Hindlimb muscle (tissue), 1 donor: Measurements from ENCODE around the gene RRP36. TPM values are rescaled to one million over a fixed set of nuclear protein-coding genes. Genes with fewer than 3 reads are reported as not detected.

Experiments
- DNase-seq: peaks from one replicate; pipeline ENCODE4 v3.0.0-alpha.2; 2013
- polyA plus RNA-seq: library from polyadenylated mRNA; unstranded; fragments of 120-200 nt; gene quantifications from one replicate; pipeline ENCODE4 v1.2.1, GENCODE V29; 2013; ENCODE audit not compliant: insufficient read length

The RRP36 gene
- polyA plus RNA-seq, 1 donor, result 43.6 TPM

DNA sequence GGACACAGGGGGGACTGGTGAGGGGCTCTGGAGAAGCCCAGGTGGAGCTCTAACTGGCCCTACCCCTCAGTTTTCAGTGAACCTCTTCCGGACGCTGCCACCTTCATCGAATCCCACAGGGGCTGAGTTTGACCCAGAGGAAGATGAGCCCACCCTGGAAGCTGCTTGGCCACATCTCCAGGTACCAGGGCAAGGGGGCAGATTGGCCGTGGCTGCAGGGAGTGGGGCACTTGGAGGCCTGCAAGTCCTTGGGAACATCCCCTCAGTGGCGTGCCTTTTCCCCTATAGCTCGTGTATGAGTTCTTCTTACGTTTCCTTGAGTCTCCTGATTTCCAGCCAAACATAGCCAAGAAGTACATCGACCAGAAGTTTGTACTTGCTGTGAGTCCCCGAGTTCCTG is 14.3 kb upstream of the RRP36 start:
- no peak for DNase-seq

DNA sequence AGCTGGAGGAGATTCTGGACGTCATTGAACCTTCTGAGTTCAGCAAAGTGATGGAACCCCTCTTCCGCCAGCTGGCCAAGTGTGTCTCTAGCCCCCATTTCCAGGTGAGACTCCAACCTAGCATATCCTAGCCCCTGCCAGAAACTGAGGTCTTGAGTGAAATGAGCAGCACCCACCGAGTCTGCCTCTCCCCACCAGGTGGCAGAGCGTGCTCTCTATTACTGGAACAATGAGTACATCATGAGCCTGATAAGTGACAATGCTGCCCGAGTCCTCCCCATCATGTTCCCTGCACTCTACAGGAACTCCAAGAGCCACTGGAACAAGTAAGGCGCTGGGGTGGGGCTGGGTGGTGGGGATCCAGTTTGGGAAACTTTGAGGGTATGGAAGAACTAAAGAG is 12.3 kb upstream of the RRP36 start:
- no peak for DNase-seq

DNA sequence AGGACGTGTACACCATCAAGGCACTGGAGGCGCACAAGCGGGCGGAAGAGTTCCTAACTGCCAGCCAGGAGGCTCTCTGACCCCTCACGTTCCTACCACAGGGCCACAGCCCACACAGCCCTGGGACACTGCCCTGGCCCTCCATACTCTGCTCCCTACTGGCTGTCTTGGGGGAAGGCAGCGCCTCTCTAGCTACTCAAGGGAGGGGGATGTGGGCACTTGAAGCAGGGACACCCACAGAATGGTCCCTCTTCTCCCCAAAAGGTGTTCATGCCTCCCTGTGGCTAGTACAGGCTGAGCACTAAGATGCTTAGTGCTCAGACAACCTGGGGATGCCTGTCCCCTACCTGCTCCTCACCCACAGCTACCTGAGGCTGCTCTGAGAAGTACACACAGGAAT is 10.2 kb upstream of the RRP36 start:
- no peak for DNase-seq

DNA sequence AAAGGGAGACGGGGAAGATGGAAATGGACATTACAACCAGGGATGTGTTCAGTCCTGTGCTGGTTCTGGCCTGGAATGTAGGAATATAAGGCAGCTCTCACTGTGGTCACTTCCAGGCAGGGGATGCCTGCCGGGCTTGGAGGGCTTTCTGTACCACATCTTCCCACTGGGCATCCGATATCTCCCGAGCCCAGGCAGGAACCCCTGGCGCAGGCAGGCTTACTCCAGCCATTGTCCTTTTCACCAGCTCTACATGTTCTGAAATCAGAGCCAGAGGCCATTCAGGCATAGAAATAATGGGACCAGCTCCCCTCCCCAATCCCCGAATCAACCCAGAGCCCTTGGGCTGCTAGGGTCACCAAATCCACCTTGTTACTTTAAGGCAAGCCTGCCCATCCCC is 9.1 kb upstream of the RRP36 start:
- DNase-seq, result no peak

DNA sequence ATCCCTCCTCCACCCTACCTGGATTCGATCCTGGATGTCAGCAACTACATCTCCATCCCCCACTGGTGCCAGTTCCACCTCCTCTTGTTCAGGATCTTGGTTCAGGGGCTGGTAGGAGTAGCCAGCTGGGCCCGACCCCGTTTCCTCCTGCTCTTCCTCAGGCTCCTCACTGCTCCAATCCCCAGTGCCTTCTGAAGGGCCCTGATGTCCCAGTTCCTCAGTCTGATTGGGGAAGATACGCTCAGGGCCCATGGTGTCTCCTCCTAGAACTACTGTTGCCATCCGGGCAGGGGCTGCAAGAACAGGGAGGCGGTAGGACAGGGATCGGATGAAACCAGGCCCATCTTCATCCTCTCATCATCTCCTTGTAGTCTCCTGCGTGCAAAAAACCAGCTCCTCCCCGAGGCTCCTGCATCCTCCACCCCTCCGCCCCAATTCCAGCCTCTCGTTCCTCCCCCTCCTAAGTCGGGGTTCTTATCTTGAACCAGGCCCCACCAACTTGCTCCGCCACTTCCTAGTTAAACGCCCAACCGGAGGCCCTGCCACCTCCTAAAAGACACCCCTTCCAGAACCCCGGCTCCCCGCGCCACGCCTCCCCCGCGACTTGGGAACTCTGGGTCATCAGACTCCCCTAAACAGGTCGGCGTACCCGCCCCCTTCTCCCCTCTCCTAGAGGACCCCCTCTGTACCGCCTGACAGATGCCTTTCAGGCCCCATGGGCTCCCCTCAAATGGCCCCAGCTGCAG is 8.2 kb upstream of the RRP36 start:
- DNase-seq, result no peak

DNA sequence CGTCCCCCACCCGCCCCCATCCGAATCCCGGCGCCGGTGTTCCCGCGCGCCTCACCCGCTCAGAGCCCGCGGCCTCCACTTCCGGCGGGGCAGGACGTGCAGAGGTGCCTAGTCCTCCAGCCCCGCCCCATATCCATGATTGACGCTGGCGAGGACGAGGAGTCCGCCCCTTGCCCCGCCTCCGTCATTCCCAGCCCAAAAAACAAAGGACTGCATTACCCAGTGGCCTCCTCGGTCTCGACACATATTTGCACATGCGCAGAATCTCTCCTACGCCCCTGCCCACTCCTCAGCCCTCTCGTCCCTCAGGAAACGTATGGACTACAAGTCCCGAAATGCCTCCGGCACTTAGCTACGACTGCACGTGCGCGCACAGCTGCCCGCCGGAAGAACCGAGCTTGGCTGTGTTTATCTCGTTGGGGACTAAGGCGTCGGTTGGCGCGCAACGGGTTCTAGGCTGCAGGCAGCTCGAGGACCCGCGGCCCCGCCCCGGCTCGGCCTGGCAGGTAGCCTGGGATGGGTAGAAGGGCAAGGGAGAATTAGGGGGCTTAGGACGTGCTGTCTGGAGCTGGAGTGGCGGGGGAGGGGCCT is 7.5 kb upstream of the RRP36 start, which contains the start of the genes KLHDC3 and MEA1:
Gene KLHDC3, plus strand, starts transcription at position 407 of the 591 bp plus-strand sequence. CDS start 2,944 bp downstream, outside the sequence.
Gene MEA1, minus strand, starts transcription at position 104 of the 591 bp plus-strand sequence. CDS start 133 bp downstream, outside the sequence.
- peak; percentile 99 for DNase-seq

DNA sequence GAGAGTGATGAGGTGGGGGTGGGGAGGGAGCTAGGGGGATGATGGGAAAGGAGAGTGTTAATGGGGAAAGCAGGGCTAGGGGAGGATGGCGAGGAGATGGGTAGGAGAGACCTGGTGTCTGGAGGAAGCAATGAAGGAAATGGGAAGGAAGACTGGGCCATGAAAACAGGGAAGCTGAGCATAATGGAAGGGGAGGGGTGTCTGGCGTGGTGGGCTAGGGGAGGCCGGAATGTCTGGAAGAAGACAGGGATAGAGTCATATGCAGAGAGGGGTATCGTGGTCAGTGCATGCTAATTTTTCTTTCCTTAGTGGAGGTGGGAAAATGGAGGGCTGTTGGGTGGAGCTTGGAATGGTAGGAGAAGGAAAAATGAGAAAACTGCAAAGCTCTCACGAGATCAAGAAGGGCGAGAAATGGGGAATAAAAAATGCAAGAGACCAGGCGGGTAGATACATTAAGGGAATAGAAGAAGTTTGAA is 7.0 kb upstream of the RRP36 start:
- DNase-seq, result peak; percentile 42

DNA sequence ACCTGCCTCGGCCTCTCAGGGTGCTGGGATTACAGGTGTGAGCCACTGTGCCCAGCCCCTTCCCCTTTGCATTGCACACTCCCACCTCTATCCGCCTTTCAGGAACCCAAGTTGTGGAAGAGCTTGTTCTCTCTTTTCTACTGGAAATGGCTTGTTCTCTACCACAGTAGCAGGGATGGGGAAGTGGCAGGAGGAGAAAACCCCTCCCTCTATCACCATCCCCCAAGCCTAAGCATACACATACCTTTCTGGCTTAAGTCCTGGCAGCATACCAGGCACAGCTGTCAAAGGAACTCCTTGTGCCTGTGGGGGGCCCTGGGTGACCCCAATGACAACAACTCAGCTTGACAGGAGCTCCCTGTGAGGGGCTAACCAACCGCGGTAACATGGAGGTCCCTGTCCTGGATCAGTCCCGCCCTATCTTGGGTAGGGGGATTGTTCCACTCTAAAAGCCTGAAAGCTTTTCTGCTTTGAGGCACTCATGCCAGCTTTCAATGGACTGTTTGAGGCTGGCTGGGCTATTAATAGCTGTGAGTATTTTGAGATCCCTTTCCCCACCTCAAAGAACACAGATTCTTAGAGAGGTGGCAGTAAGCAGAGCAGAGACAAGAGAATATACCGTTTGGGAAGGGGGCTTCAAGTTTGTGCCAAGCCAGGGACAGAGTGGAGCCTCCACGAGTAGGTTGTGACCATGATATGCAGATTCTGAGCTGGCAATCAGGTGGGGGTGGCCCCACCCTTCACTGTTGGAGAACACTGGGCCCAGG is 5.1 kb upstream of the RRP36 start:
- no peak for DNase-seq

DNA sequence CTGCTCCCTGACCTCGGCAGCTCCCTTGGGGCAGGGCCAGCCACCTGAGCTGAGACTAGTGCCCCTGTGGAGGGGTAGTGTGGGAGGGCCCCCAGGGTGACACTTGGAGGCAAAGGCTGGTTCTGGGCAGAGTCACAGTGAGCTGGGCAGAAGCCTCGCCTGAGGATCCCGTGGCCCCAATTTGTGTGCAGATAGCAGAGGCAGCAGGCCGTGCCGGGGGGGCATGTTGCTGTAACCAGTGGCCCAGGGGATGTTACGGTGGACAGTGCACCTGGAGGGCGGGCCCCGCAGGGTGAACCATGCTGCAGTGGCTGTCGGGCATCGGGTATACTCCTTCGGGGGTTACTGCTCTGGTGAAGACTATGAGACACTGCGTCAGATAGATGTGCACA is 4.5 kb upstream of the RRP36 start:
- DNase-seq, result no peak

DNA sequence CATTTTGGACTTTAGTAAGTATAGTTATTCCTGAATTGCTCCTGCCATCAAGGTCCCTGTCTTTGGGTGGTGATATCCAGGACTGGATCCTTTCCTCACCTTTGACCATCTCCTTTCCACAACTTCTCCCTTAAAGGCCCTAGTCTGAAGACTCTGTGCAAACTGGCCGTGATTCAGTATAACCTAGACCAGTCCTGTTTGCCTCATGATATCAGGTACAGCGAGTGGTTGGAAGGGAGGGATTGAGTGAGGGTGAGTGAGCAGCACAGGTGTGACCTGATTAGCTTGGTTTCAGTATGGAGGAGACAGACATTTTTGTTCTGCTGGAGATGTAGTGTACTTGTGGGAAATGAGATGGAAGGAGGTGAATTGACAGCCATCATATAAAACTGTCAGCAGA is 2.3 kb upstream of the RRP36 start:
- DNase-seq, result no peak

DNA sequence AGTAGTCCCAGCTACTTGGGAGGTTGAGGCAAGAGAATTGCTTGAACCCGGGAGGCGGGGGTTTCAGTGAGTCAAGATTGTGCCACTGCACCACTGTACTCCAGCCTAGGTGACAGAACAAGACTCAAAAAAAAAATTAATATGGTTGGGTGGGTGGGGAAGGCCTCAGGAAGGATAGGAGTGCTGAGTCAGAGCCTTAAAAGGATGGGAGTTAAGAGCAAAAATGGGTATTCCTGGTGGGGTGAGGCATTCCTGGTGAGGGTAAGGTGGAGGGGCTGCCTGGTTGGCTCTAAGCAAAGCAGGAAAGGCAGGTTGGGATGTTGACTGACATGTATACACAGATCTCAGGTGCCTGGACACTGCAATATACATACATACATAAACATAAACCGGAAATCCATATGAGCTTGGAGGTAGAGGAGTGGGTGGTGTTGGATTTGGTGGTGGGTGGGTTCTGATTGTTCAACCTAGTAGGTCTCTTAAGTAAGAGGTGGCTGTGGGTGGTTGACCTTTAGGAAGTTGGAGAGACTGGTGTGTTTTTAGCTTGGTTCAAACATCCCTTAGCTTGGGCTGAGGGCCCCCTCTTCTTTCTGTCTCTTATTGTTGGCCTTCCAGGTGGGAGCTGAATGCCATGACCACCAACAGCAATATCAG is 1.2 kb upstream of the RRP36 start:
- DNase-seq, result no peak

DNA sequence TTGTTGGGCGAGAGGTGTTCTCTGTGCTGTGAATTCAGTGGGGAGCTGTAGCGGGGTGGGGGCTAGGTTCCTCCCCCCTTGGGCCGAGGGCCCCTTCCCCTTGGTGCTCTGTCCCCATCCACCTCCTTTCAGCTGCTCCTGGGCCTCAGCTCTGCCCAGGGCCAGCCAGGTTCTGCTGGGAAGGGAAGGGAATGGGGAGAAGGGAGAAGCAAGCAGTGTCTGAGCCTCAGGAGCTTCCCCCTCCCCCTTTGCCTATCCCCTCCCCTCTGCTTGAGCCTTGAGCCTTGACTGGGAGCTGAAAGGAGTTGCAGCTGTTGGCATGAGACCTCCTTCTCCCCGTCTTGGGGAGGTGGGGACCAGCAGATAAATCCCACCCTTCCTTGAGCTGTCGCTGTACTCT is 576 bp upstream of the RRP36 start:
- DNase-seq, result no peak

DNA sequence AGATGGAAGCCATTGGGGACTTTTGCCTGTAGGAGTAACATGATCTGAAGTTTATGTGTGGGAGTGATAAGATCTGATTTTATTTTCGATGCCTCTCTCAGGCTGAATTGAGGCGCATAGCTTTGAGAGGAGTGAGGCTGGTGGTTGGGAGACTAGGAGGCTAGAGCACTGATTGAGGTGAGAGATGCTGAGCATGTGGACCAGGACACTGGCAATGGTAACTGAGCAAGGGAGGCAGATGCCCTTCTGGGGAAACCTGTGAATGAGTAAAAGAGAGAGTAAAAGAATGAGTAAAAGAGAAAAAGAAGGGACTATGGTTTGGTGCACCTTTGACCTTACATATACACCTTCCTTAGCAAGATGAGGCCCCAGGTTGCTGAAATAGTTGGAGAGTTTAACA is 3.0 kb downstream of the RRP36 start:
- no peak for DNase-seq

DNA sequence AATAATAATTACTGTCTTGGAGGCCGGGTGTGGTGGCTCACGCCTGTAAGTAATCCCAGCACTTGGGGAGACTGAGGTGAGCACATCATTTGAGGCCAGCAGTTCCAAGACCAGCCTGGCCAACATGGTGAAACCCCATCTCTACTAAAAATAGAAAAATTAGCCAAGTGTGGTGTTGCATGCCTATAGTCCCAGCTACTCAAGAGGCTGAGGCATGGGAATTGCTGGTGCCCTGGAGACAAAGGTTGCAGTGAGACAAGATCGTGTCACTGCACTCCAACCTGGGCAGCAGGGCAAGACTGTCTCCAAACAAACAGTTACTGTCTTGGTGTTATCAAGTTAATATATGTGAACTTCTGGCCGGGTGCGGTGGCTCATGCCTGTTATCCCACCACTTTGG is 4.9 kb downstream of the RRP36 start:
- DNase-seq, result no peak

DNA sequence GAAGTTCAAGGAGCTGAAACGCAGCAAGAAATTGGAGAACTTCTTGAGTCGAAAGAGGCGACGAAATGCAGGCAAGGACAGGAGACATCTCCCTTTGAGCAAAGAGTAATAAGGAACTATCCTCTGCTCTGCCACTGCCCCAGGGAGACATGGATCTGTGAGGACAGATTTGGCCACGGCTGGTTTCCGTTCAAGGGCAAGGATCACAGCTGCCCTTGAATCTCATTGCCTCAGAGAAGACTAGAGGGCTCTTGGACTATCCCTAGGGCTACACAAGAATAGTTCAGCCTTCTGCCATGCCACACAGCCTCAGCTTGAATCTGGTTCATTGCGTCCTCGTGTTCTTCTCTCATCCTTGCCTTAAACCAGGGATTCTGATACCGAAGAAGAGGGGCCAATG is 7.7 kb downstream of the RRP36 start:
- DNase-seq, result no peak

DNA sequence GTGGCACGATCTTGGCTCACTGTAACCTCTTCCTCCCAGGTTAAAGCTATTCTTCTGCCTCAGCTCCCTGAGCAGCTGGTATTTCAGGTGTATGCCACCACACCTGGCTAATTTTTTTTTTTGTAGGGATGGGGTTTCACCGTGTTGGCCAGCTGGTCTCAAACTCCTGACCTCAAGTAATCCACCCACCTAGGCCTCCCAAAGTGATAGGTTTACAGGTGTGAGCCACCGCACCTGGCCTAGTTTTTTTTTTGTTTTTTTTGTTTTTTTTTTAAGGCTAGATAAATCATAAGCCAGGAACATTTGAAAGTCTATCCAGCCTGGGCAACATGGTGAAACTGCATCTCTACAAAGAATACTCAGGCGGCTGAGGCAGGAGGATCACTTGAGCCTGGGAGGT is 10.9 kb downstream of the RRP36 start:
- no peak for DNase-seq

DNA sequence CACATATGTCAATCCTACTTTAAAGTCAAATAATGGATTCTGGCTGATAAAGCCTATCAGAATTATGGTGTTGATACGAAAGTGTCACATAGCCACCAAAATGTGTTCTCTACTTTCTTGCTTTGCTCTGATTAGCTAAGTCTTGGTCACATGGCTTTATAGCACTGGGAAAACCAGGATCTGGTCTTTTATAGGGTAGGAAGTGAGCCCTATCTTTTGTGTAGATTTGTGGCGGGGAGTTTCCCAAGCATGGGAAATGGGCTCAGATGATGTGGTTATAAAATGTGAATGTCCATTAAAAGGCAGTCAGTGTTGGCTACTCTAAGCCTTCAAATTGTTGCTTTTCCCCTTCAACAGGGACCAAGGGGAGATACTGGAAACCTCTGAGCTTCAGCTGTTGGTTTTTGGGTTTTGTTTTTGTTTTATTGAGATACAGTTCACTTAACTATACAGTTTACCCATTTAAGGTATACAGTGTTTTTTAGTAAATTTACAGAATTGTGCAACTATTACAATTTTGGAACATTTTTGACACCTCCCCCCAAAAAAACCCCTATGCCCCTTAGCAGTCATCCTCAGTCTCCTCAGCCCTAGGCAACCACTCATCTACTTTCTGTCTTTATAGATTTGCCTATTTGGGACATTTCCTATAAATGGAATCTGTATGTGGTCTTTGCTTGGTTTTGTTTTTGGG is 12.2 kb downstream of the RRP36 start:
- DNase-seq, result no peak

DNA sequence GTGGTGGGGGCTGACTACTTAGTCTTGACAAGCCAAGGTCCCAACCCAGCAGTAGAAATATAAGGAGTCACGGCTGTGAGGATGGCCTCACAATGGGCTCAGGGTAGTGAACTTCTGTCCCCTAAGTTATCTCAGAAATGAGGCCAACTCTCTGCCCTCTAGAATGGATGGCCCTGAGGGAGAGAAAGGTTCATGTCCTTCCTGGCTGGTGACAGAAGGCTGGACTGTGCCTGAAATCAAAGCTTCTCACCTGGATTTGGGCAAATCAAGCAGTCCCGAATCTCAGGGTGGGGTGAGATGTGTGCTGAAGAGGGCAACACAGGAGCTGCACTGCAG is 12.7 kb downstream of the RRP36 start:
- no peak for DNase-seq

DNA sequence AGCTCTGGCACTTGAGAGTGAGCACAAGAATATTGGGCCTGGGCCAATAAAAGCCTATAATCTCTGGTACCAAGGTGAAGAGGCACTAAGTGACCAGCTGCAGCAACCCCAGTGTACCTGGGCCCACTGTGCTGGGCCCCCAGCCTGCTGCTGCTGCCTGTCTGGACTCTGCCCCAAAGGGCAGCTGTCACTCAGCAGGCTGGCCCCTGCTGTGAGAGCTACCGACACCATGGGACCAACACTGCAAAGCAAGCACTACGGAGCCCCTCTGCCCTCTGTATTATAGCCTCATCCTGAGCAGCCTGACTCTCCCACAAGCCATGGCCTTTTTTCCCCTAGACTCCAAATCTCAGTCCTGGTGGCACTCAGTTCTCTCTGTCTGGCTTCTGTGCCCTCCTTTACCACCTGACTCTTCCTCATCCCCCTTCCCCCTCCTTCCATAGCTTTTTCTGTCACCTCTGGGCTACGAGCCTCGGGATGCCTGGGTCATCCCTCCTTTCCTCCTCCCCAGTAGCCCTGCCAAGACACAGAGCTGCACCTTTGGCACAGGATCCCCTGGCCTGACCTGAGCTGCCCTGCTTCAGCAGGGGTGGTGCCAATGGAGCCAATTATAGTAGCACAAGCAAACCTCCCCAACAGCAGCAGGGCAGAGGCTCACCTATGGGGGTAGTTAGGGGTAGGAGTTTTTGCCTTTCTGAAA is 14.2 kb downstream of the RRP36 start:
- DNase-seq, result no peak

DNA sequence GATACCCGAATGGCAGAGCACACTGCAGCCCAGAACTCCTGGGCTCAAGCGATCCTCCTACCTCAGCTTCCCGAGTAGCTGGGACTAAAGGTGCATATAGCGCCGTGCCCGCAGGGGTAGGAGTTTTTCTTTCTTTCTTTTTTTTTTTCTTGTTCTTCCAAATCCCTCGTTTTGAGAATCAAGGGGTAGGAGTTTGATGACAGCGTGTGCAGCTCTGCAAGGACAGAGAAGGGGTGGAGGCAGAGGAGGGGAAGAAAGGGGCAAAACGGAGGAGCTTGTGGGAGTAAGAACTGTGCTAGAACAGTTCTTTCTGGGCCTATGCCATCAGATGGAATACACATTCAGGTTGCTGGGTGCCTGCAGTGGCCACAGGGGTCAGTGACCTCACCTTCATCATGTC is 15.3 kb downstream of the RRP36 start:
- no peak for DNase-seq

DNA sequence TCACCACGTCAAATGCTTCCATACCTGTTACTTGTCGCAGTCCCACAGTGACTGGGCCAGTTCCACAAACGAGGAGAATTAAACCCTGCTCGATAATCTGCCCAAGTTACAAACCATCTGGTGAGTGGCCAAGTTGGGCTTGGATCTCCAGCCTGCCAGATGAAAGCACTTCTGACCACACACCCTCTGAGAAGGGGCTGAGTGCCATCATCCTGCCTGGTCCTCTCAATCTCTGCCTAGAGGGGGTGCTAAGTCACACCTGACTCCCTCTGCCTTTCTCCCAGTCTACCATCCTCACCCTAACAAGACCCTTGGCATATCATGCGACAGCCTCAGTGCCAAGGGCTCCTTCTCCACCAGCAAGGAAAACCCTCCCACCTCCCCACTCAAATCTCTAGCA is 15.8 kb downstream of the RRP36 start:
- DNase-seq, result no peak

DNA sequence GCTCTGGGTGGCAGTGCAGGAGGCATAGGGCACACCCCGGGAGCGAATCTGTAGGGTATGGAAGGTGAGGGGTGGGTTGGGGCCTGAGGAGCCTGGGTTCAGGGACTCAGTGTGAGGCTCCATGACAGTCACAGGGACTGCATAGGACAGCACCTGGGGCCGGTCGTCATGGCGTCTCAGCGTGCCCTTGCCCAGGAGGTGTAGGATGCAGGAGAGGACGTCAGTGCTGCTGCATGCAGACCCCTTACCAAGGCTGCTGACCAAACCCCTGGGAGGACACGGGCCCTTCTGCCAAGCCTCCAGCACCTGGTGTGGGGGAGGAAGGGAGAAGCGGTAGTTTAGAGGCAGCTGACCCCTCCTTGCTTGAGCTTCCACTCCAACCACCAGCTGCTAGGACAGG is 16.3 kb downstream of the RRP36 start:
- no peak for DNase-seq
